RCC 7860 (cell line): ENCODE measurements around the gene FGFBP3.

Experiments used
- DNase-seq: peaks from one replicate; pipeline ENCODE4 v3.0.0-alpha.2; 2015; ENCODE audit warnings: low spot score
- FAIRE-seq: peaks from 2 replicates; lab custom pipeline; 2012; peaks lifted over from hg19 to GRCh38; lab: Jason Lieb, UNC

FGFBP3 gene

DNA sequence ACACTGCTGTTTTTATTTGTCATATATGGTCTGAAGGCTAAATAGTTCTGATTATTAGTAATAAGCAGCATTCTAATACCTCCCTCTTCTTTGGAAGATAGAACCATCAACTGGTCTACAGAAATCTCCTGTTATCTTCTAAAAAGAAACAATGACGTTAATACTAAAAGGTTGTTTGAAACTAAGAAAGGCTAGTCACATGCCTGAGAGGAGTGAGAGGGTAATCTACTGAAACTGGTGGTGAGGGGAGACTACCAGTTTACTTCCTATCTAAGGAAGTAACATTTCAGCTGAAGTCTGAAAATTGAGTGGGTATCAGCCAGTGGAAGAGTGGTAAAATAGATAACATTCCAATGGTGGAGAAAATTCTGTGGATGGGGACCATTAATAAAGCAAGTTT, 48.4 kb downstream of the FGFBP3 start:
- FAIRE-seq, result no peak
- no peak for DNase-seq

DNA sequence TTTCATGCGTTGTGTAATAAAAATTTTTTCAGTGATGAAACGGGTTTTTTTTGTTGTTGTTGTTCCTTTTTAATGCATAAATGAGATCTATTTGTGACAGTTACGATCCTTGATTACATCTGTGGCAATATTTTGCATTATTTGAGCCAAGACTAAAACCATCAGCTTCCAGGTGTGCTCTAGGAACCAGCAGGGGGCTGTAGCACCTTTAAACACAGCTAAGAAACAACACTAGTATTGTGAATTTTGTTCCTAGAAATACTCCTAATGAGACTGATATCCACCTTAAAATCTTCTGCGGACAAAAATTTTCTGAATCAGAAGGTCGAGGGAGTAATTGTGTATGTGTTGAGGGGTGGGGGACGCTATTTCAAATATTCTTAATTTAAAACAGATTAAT, 52.6 kb downstream of the FGFBP3 start:
- FAIRE-seq (no peak), DNase-seq (no peak)
